Omental fat pad (tissue), 4 donors: ENCODE results near the gene MYOZ1. TPM values are rescaled to one million over a fixed set of nuclear protein-coding genes. Genes with fewer than 3 reads are reported as not detected.

ENCODE experiments used
- ATAC-seq: fragments of 150-250 bp; one replicate; pipeline ENCODE4 v1.9.1; 2016; ENCODE audit warnings: mild to moderate bottlenecking, moderate library complexity; ENCODE audit not compliant: low FRiP score
- DNase-seq: peaks from one replicate; pipeline ENCODE4 v3.0.0-alpha.2; 2019; ENCODE audit warnings: low spot score
- CTCF ChIP-seq, 3 donors: fragments of 450-650 bp; IDR thresholded peaks; one replicate each; pipeline ENCODE4 v1.5.1; 2016 to 2017; ENCODE audit warnings: antibody characterized with exemption in 3 of 3, mild to moderate bottlenecking in 3 of 3, moderate library complexity in 2 of 3
- total RNA-seq, 4 donors: library from RNA; depleted of rRNA; stranded (reverse); fragments of >200 nt; gene quantifications; one replicate each; pipeline ENCODE4 v1.1.0, GENCODE V29; 2016

The MYOZ1 gene
- total RNA-seq, 4 donors from 2014 or later: 0.82 to 1.9 (median 1.6) TPM; not detected in 1

- ATAC-seq (no peak), DNase-seq (no peak)
- TF ChIP-seq CTCF (IDR thresholded peaks at IDR 0.05): no peak
Observed at GRCh38 chr10:73655257-73655989, 14.1 kb upstream of the MYOZ1 start.

- DNase-seq (no peak), ATAC-seq (no peak)
- no peak for TF ChIP-seq CTCF (IDR thresholded peaks at IDR 0.05)
Observed at GRCh38 chr10:73653701-73654100, 12.4 kb upstream of the MYOZ1 start.

GRCh38 chr10:73653195-73653594 is 11.9 kb upstream of the MYOZ1 start:
- TF ChIP-seq CTCF (IDR thresholded peaks at IDR 0.05): no peak
- ATAC-seq (no peak), DNase-seq (no peak)

GRCh38 chr10:73650537-73651331 is 9.5 kb upstream of the MYOZ1 start:
- DNase-seq: no peak
- no peak for TF ChIP-seq CTCF (IDR thresholded peaks at IDR 0.05)
- no peak for ATAC-seq

- ATAC-seq (no peak), DNase-seq (no peak)
- no peak for TF ChIP-seq CTCF (IDR thresholded peaks at IDR 0.05)
Observed at GRCh38 chr10:73649876-73650536, 8.7 kb upstream of the MYOZ1 start.

GRCh38 chr10:73648975-73649829 is 7.9 kb upstream of the MYOZ1 start:
- no peak for TF ChIP-seq CTCF (IDR thresholded peaks at IDR 0.05)
- ATAC-seq (peak; percentile 31), DNase-seq (no peak)
